HEK293 (cell line): ENCODE results near the gene MTHFD1L.
A peak's percentile ranks its signal among the peaks of the same experiment; 100 is the strongest.
"Not testable (repeated sequence)": the region's sequence is repeated elsewhere in the genome, so short reads cannot be mapped to it uniquely, and the experiment has no call there.

ENCODE experiments used
- CTCF ChIA-PET: fragments of 350-600 bp; formaldehyde crosslinking; extraction: SDS; loops from one replicate; lab custom pipeline; 2021; ENCODE audit warnings: antibody characterized with exemption; lab: Yijun Ruan, JAX
- POLR2A ChIA-PET: fragments of 300-600 bp; formaldehyde crosslinking; extraction: SDS; loops from one replicate; lab custom pipeline; 2020; ENCODE audit warnings: antibody characterized with exemption, inconsistent platforms; lab: Yijun Ruan, JAX
- H3K27ac ChIP-seq: fragments of 200-500 bp; sonication (Bioruptor generic); 2 replicates; pipeline ENCODE4 v1.5.1; 2014; ENCODE audit warnings: low read depth, low read length, control low read depth, inconsistent platforms; ENCODE audit errors: extremely low read depth
- H3K36me3 ChIP-seq, 2 experiments: fragments of 200-500 bp in 1 of 2; sonication (Bioruptor generic) in 1 of 2; 1 replicate in 1 of 2; 2 replicates in 1 of 2; pipeline ENCODE4 v1.5.1; 2014 to 2017; ENCODE audit warnings: inconsistent platforms in 2 of 2, low read length in 2 of 2; ENCODE audit not compliant: control insufficient read depth in 2 of 2, insufficient read depth in 1 of 2
- H3K4me1 ChIP-seq: fragments of 200-500 bp; sonication (Bioruptor generic); 2 replicates; pipeline ENCODE4 v1.5.1; 2014; ENCODE audit warnings: mild to moderate bottlenecking, low read length, inconsistent platforms; ENCODE audit not compliant: control insufficient read depth, insufficient read depth
- H3K4me3 ChIP-seq: 2 replicates; pipeline ENCODE4 v1.5.1; 2011; ENCODE audit warnings: low read depth, mild to moderate bottlenecking, control low read depth, low read length, moderate library complexity
- H3K9me3 ChIP-seq: fragments of 200-500 bp; sonication (Bioruptor generic); 2 replicates; pipeline ENCODE4 v1.5.1; 2014; ENCODE audit warnings: low read depth, low read length, inconsistent platforms; ENCODE audit not compliant: control insufficient read depth, insufficient read depth
- BCL11A ChIP-seq: fragments of 450-650 bp; formaldehyde crosslinking; IDR thresholded peaks from 2 replicates; pipeline ENCODE4 v1.5.1; 2016; ENCODE audit warnings: low read depth, missing biosample characterization, missing genetic modification characterization
- BCL11B ChIP-seq: fragments of 450-650 bp; formaldehyde crosslinking; IDR thresholded peaks from 2 replicates; pipeline ENCODE4 v1.5.1; 2016; ENCODE audit warnings: low read depth, missing biosample characterization, missing genetic modification characterization
- KLF16 ChIP-seq: fragments of 450-650 bp; formaldehyde crosslinking; IDR thresholded peaks from 2 replicates; pipeline ENCODE4 v1.5.1; 2017; ENCODE audit warnings: missing biosample characterization, missing genetic modification characterization
- KLF8 ChIP-seq: fragments of 450-650 bp; formaldehyde crosslinking; IDR thresholded peaks from 2 replicates; pipeline ENCODE4 v1.5.1; 2016; ENCODE audit warnings: missing biosample characterization, missing genetic modification characterization
- PRDM1 ChIP-seq: fragments of 450-650 bp; formaldehyde crosslinking; IDR thresholded peaks from 2 replicates; pipeline ENCODE4; 2016; ENCODE audit warnings: missing biosample characterization, missing genetic modification characterization
- ZNF157 ChIP-seq: fragments of 450-650 bp; formaldehyde crosslinking; IDR thresholded peaks from 2 replicates; pipeline ENCODE4 v1.5.1; 2016; ENCODE audit warnings: missing biosample characterization, missing genetic modification characterization
- ZNF175 ChIP-seq: fragments of 450-650 bp; formaldehyde crosslinking; IDR thresholded peaks from 2 replicates; pipeline ENCODE4 v1.5.1; 2016; ENCODE audit warnings: missing biosample characterization, missing genetic modification characterization
- ZNF274 ChIP-seq, 2 experiments: fragments of 200-500 bp in 1 of 2; fragments of 450-650 bp in 1 of 2; sonication (Bioruptor generic) in 1 of 2; formaldehyde crosslinking in 1 of 2; IDR thresholded peaks; 2 replicates each; pipeline versions ENCODE4 v1.5.1 to v1.6.1; 2014 to 2016; ENCODE audit warnings: borderline replicate concordance in 1 of 2, inconsistent platforms in 1 of 2, low read length in 1 of 2, missing biosample characterization in 1 of 2, missing genetic modification characterization in 1 of 2
- ZNF302 ChIP-seq: fragments of 450-650 bp; formaldehyde crosslinking; IDR thresholded peaks from 2 replicates; pipeline ENCODE4 v1.5.1; 2016; ENCODE audit warnings: missing biosample characterization, missing genetic modification characterization, low read depth
- ZNF366 ChIP-seq: fragments of 450-650 bp; formaldehyde crosslinking; conservative IDR thresholded peaks from 2 replicates; pipeline ENCODE4 v1.5.1; 2016; ENCODE audit warnings: missing biosample characterization, missing genetic modification characterization
- ZNF37A ChIP-seq: fragments of 450-650 bp; IDR thresholded peaks from 2 replicates; pipeline ENCODE4 v1.5.1; 2018; ENCODE audit warnings: missing biosample characterization, missing genetic modification characterization
- ZNF501 ChIP-seq: fragments of 450-650 bp; formaldehyde crosslinking; IDR thresholded peaks from 2 replicates; pipeline ENCODE4 v1.5.1; 2016; ENCODE audit warnings: missing biosample characterization, missing genetic modification characterization
- ZNF585B ChIP-seq: fragments of 450-650 bp; formaldehyde crosslinking; IDR thresholded peaks from 2 replicates; pipeline ENCODE4 v1.5.1; 2016; ENCODE audit warnings: missing biosample characterization, missing genetic modification characterization
- ZNF626 ChIP-seq: fragments of 450-650 bp; sonication (Bioruptor Pico); formaldehyde crosslinking; IDR thresholded peaks from 2 replicates; pipeline ENCODE4 v1.5.1; 2018; ENCODE audit warnings: missing biosample characterization, missing genetic modification characterization, inconsistent platforms
- ZNF843 ChIP-seq: fragments of 450-650 bp; formaldehyde crosslinking; IDR thresholded peaks from 2 replicates; pipeline ENCODE4 v1.5.1; 2016; ENCODE audit warnings: missing biosample characterization, missing genetic modification characterization
- ZSCAN30 ChIP-seq: fragments of 450-650 bp; IDR thresholded peaks from 2 replicates; pipeline ENCODE4 v1.5.1; 2018; ENCODE audit warnings: missing biosample characterization, mild to moderate bottlenecking, missing genetic modification characterization, moderate library complexity
- TF ChIP-seq, protein P1 (sequence below): fragments of 450-650 bp; formaldehyde crosslinking; IDR thresholded peaks from 2 replicates; pipeline ENCODE4 v1.5.1; 2016; ENCODE audit warnings: missing biosample characterization, missing genetic modification characterization
- TF ChIP-seq, protein P2 (sequence below): fragments of 450-650 bp; formaldehyde crosslinking; IDR thresholded peaks from 2 replicates; pipeline ENCODE4 v1.5.1; 2016; ENCODE audit warnings: missing biosample characterization, missing genetic modification characterization

Gene MTHFD1L

GRCh38 chr6:150816554-150816953, 48.9 kb upstream of the MTHFD1L start:
- H3K4me3 ChIP-seq, H3K9me3 ChIP-seq, H3K27ac ChIP-seq: not testable (repeated sequence)
- POLR2A ChIA-PET = interaction anchor here (1.8 kb wide), 1 partner anchor 198 kb away, joined by 4 read pairs; no protein-coding TSS in a partner anchor
- TF ChIP-seq ZNF37A (tag by site-specific recombination) = 0 out of 2 replicates have a peak, but pooled peaks have one; percentile 60
- Histone ChIP-seq H3K36me3 (peaks cover 4 to 13% of the 10 kb centered on the region in 2 experiments; a peak in 2 of 3 replicates), H3K4me1 (peaks cover 11% of the 10 kb centered on the region; the same call in 1 of the 2 replicates)
- CTCF ChIA-PET = interaction anchor here (0.5 to 10.0 kb wide), 38 partner anchors 8 to 976 kb away, joined by 3 to 168 read pairs (median 4); partner anchors contain the start of gene MTHFD1L

GRCh38 chr6:150822932-150823331, 42.6 kb upstream of the MTHFD1L start:
- H3K4me3 ChIP-seq = no peak overlapping the region
- no peaks in the 10 kb centered on the region for H3K4me1 ChIP-seq
- POLR2A ChIA-PET = no interaction called here
- CTCF ChIA-PET = interaction anchor here (0.6 to 1.4 kb wide), 3 partner anchors 106 to 618 kb away, joined by 3 to 4 read pairs (median 4); no protein-coding TSS in a partner anchor
- H3K9me3 ChIP-seq = no peaks in the 10 kb centered on the region
- peaks cover 4 to 17% of the 10 kb centered on the region in 2 experiments; a peak in 2 of 3 replicates for H3K36me3 ChIP-seq
- H3K27ac ChIP-seq = no peak overlapping the region
- TF ChIP-seq ZNF626 (tag by site-specific recombination) = no peak
- TF ChIP-seq ZNF302 = no peak
- TF ChIP-seq ZNF501 (tag by site-specific recombination) = no peak
- no peak for TF ChIP-seq BCL11A (tag by site-specific recombination)
- no peak for TF ChIP-seq KLF16
- TF ChIP-seq KLF8 (tag by site-specific recombination) = no peak
- no peak for TF ChIP-seq BCL11B (tag by site-specific recombination)

GRCh38 chr6:150826788-150827187, 38.7 kb upstream of the MTHFD1L start:
- H3K9me3 ChIP-seq = no peaks in the 10 kb centered on the region
- ChIA-PET CTCF (interaction anchor here (1.4 to 1.5 kb wide), 2 partner anchors 10 to 39 kb away, joined by 3 to 5 read pairs; partner anchors contain the start of gene MTHFD1L), POLR2A (no interaction called here)
- no peak overlapping the region for H3K4me3 ChIP-seq
- peaks cover 0 to 19% of the 10 kb centered on the region in 2 experiments; a peak in 2 of 3 replicates for H3K36me3 ChIP-seq
- no peaks in the 10 kb centered on the region for H3K4me1 ChIP-seq
- H3K27ac ChIP-seq = no peak overlapping the region
- TF ChIP-seq ZNF366 (tag by site-specific recombination) = peak; percentile 66
- TF ChIP-seq PRDM1 = peak; percentile 97
- TF ChIP-seq ZNF157 = no peak

DNA sequence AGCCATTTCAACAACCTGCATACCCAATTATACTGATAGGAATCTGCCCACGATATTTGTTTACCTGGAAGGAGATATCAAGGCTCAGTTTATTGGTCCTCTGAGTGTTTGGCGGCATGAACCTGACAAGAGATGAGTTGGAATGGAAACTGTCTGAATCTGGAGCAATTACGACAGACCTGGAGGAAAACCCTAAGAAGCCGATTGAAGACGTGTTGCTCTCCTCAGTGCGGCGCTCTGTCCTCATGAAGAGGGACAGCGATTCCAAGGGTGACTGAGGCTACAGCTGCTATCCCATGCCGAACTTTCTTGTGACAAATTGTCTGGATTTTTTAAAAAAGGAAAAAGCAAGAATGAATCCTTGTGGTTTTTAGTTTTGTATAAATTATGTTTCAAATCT, 37.4 kb upstream of the MTHFD1L start:
- H3K36me3 ChIP-seq = peaks cover 0 to 21% of the 10 kb centered on the region in 2 experiments; a peak in 2 of 3 replicates
- H3K9me3 ChIP-seq, H3K4me1 ChIP-seq, H3K27ac ChIP-seq, POLR2A ChIA-PET, H3K4me3 ChIP-seq: not testable (repeated sequence)
- CTCF ChIA-PET = interaction anchor here (1.5 kb wide), 1 partner anchor 10 kb away, joined by 4 read pairs; no protein-coding TSS in a partner anchor

GRCh38 chr6:150830439-150831165, 34.9 kb upstream of the MTHFD1L start:
- Histone ChIP-seq H3K9me3 (no peaks in the 10 kb centered on the region), H3K36me3 (peaks cover 0 to 26% of the 10 kb centered on the region in 2 experiments; a peak in 2 of 3 replicates), H3K27ac (no peak overlapping the region), H3K4me3 (no peak overlapping the region), H3K4me1 (no peaks in the 10 kb centered on the region)
- CTCF ChIA-PET = interaction anchor here (0.5 to 1.3 kb wide), 3 partner anchors 12 to 57 kb away, joined by 3 to 5 read pairs (median 3); no protein-coding TSS in a partner anchor
- POLR2A ChIA-PET = no interaction called here
- TF ChIP-seq, protein P1, sequence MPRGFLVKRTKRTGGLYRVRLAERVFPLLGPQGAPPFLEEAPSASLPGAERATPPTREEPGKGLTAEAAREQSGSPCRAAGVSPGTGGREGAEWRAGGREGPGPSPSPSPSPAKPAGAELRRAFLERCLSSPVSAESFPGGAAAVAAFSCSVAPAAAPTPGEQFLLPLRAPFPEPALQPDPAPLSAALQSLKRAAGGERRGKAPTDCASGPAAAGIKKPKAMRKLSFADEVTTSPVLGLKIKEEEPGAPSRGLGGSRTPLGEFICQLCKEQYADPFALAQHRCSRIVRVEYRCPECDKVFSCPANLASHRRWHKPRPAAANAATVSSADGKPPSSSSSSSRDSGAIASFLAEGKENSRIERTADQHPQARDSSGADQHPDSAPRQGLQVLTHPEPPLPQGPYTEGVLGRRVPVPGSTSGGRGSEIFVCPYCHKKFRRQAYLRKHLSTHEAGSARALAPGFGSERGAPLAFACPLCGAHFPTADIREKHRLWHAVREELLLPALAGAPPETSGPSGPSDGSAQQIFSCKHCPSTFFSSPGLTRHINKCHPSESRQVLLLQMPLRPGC (tag by site-specific recombination) = no peak
- no peak for TF ChIP-seq ZNF274 (IDR thresholded peaks at IDR 0.05; ENCODE audit: low read length)
- no peak for TF ChIP-seq ZNF274 (tag by site-specific recombination; IDR thresholded peaks at IDR 0.05; ENCODE audit: borderline replicate concordance)
- TF ChIP-seq ZSCAN30 (tag by site-specific recombination) = no peak
- TF ChIP-seq, protein P2, sequence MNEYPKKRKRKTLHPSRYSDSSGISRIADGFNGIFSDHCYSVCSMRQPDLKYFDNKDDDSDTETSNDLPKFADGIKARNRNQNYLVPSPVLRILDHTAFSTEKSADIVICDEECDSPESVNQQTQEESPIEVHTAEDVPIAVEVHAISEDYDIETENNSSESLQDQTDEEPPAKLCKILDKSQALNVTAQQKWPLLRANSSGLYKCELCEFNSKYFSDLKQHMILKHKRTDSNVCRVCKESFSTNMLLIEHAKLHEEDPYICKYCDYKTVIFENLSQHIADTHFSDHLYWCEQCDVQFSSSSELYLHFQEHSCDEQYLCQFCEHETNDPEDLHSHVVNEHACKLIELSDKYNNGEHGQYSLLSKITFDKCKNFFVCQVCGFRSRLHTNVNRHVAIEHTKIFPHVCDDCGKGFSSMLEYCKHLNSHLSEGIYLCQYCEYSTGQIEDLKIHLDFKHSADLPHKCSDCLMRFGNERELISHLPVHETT (tag by site-specific recombination) = no peak
- no peak for TF ChIP-seq ZNF175
- TF ChIP-seq ZNF843 (tag by site-specific recombination) = no peak
- no peak for TF ChIP-seq ZNF585B (tag by site-specific recombination)
